ENCODE results near the gene CLTC. TPM values are rescaled to one million over a fixed set of nuclear protein-coding genes. Genes with fewer than 3 reads are reported as not detected.

The CLTC gene
- total RNA-seq, 1 donor from 2014 or later, result 126 TPM

Other genes with a start within 250 kb of the CLTC start
- 18.1 TPM for gene DHX40, start 54.3 kb upstream of the CLTC start, total RNA-seq
- 9.0 TPM for gene PTRH2, start 87.5 kb downstream of the CLTC start, total RNA-seq
- gene VMP1, start 87.8 kb downstream of the CLTC start, total RNA-seq, result 49.4 TPM

Measured in Right ventricle myocardium superior (tissue), 1 donor.